CD4-positive, alpha-beta T cell treated with Interleukin-1 beta for 1 hour (primary cell): Measurements from ENCODE around the gene CKLF.

ENCODE experiments used
- DNase-seq, 2 donors: peaks; one replicate each; pipeline ENCODE4 v3.0.0-alpha.2; 2020 to 2022

CKLF gene

GRCh38 chr16:66519482-66520373, 32.6 kb upstream of the CKLF start:
- DNase-seq = no peak

GRCh38 chr16:66520406-66521170, 31.8 kb upstream of the CKLF start:
- peak; percentile 14 to 63 for DNase-seq

- DNase-seq = no peak
Observed at GRCh38 chr16:66521252-66521713, 31.1 kb upstream of the CKLF start.

- peak; percentile 78 to 80 for DNase-seq
Observed at GRCh38 chr16:66521951-66522771, 30.2 kb upstream of the CKLF start.

DNA sequence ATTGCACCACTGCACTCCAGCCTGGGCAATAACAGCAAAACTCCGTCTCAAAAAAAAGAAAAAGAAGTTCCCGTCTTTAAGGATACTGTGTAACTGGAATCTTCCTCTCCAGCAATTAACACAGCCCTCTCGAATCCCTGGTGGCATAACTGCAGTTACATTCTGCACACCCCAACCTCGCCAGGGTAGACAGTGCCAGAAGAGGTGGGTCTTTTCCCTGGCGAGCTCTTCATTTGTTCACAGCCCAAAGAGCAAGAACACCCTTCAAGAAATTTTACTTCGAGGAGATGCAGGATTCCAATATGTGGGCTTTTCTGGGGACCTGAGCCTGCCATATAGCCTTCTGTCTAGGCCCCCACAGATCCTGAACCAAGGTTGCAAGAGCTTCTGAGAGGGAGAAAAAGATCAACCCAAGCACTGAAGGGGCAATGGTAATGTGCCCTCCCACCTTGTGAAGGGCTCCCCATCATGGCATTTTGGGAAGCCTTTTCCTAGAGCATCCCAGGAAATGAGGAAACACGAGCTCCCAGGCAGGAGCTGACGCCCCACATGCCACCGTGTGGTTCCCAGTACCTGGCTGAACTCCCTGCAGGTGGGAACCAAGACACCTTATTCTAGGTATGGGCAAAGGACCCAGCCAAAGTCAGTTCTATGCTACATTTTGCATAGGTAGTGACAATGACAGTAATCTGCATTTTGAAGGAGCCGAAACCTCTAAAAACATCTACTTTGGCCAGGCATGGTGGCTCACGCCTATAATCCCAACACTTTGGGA, 29.4 kb upstream of the CKLF start:
- DNase-seq = no peak

GRCh38 chr16:66523861-66524354, 28.5 kb upstream of the CKLF start:
- DNase-seq = peak; percentile 61 to 65

DNA sequence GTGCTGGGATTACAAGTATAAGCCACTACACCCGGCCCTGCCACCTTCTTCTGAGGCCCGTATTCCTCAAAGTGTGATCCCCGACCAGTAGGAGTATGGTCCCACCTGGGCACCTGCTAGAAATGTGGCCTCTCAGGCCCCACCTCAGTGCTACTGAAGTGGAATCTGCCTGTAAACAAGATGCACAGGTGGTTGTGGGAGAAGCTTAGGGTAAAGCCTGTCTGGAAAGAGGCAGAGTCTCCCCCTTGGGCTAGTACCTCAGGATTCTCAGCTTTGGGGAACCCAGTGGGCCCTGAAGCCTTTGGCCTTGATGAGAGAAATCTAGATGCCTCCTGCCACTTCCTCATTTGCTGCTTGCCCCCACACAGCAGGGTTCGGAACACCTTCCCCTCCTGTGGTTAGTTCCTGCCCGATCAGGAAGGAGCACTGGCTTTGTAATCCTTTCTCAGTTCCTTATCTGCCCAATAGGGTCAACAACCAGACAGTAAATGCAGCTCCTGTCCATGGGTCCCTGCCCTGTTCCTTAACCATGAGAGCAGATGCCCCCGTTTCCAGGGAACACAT, 27.7 kb upstream of the CKLF start:
- DNase-seq = peak; percentile 37 to 84

DNA sequence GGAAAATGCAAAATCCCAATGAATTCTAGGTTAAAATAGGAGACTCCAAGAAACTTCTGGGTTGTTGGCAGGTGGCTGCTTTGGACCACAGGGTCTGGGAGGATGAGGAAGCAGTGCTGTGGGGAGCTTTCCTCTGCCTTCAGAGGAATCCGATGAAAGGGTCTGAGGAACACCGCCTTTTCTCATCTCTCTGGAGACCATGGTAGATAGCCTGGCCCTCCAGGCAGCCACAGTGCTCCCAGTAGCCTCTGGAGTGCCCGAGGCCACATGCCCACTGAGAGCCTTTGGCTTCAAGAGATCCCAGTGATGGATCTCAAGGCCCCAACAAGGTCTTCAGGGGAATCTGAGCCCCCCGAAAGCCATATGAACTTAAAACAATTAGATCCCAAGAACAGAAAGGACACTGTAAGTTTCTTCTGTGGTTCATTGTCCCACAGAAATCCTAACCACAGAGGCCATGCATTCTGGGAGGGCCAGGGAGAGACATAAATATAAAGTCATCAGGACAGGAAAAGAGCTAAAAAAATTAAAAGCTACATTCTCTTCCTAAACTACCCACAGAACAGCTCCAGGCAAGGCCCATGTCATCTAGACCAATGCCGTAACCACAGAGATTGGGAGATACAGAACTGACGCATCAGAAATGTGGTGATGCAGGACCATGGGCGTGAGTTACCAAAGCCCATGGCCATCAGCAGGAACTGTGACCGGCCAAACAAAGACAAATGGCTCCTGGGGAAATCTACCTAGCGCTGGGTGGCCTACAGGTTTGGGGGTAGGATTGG, 26.8 kb upstream of the CKLF start:
- peak; percentile 18 to 58 for DNase-seq

DNA sequence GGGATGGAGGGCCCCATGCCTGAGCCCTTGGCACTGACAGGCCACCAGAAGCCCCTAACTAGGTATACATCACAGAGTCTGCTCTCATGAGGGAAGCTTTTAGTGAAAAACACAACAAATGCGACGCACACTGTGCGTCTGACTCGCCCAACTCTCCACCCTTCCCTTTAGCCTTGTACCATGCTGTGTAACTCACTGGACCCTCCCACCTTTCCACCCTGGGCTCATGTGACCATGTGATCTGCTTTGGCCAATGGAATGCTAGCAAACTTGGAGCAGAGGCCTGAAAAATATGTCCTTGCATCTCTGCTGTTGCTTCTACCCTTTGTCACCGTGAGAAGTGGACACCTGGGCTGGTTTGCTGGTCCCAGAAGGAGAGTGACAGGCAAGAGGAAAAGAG, 24.1 kb upstream of the CKLF start:
- DNase-seq = no peak

DNA sequence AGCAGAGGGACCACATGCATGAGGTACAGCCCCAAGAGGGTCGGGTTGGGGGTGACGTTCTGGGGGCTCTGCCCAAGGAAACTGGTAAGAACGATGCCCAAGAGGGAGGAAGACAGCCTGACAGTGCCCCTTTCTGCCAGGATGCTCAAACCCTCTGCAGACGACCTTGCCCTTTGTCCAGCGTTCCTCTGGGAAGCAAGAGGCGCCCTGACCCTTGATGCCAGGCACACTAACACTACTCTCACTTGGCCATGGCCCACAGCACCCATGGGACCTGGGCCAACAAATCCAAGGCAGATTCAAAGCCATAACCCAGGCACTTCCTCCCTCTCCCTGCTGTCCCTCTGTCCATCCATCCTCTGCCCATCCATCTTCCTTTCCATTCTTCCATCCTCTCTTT, 22.9 kb upstream of the CKLF start:
- no peak for DNase-seq

DNA sequence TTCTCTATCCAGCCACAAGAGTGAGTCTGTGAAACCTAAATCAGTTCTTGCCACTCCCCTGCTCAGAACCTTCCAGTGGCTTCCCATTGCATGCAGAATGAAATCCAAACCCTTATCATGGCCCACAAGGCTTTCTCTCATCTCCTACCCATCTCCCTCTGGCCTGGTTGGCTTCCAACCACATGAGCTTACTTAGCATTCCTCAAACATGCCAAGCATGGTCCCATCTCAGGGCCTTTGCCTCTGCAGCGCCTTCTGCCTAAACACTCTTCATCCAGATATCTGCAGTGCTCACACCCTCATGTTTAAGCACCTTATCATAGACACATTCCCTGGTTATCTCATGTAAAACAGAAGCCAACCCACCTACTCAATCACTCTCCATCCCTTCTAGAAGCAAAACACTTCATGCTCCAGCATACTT, 18.0 kb upstream of the CKLF start:
- DNase-seq = no peak

DNA sequence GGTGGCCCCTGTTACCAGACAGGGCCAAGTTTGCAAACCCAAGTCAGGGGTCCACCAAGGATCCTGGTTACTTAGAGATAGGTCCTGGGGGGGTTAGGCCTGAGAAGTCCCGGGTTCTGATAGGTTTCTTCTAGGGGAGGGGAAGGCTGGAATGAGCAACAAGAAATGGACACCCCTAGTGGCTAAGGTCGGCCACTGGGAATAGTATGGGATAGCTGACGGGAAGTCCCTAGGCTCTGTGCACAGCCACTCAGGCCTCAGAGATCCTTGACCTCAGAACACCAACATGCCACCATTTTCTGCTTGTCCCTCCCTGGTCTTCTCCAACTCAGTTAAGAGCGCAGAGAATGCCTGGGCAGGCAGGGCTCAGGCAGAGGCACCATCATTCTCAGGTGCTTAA, 15.9 kb upstream of the CKLF start:
- DNase-seq = no peak

DNA sequence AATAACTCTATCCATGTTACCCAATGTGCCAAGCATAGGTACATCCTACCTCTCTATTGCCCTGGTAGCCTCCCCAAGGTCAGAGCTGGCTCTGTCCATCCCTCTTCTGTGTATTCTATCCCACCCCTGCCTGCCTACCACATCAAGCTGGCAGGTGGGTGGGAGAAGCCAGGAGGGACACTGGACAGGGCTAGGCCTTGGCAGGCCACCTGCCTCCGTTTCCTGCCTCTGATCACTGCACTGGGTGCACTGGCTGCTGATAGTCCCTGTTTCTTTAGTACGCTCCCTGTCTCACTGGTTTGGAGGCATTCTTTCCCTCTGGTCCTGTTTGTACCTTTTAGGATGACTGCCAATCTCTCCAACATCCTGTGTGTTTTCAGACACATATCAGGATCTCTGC, 15.1 kb upstream of the CKLF start:
- no peak for DNase-seq

GRCh38 chr16:66538910-66539309, 13.5 kb upstream of the CKLF start:
- no peak for DNase-seq

DNA sequence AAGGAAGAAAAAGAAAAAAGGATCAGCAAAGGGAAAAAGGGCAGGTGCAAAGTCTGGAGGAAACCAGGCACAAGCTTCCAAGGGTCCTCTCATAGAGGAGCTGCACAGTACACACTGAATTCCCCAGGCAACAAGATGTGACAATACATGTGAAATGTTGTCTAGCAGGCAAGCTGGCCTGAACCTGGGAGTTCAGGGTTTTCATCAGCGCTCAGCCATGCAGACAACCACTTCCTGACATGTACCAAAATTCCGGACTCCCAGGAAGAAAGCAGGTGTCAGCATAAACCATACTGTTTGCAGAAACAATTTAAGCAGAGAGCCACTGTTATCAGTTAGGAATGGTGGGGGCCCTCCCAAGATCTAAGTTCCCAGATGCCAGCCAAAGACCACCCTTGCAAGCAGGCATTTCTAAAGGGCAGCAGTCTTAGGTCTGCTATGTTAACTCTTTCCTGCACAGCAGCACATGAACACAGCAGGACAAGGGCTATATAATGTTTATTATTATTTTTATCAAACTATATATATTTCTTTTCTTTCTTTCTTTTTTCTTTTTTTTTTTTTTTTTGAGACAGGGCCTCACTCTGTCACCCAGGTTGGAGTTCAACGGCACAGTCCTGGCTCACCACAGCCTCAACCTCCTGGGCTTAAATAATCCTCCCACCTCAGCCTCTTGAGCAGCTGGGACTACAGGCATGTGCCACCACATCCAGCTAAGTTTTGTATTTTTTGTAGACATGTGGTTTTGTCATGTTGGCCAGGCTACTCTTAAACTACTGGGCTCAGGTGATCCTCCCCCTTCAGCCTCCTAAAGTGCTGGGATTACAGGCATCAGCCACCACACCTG, 12.5 kb upstream of the CKLF start:
- no peak for DNase-seq

DNA sequence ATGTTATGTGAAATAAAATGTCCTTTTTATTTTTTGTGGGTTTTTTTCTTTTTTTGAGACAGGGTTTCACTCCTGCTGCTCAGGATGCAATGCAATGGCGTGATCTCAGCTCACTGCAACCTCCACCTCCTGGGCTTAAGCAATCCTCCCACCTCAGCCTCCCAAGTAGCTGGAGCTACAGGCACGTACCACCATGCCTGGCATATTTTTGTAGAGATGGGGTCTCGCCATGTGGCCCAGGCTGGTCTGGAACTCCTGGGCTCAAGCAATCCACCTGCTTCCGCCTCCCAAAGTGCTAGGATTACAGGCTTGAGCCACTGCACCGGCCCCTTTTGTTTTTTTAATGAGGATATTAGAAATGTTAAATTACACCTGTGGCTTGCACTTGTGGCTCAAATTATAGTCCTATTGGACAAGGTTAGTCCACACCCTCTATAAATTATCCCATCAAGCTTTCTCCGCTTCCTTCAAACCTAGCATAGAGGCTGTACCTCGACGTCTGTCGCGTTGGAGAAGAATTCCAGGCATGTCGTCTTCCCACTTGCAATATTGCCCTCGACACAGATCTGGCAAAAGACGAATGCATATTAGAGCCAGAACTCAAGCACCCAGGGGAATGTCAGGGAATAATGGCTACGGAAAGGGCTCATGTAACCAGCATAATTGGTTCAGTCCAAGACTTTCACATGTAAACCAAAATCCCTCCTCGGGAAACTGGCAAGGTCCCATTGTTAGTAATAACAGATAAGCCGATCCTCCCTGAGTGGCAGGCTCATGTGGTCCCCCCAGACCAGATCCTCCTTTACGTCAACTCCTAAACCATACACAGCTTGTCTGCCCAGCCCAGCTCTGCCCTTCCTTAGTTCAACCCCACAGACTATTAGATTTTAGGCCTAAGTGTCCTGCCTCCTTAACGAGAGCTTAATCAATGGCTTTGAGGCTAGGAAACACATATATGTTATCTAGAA, 10.7 kb upstream of the CKLF start:
- no peak for DNase-seq

DNA sequence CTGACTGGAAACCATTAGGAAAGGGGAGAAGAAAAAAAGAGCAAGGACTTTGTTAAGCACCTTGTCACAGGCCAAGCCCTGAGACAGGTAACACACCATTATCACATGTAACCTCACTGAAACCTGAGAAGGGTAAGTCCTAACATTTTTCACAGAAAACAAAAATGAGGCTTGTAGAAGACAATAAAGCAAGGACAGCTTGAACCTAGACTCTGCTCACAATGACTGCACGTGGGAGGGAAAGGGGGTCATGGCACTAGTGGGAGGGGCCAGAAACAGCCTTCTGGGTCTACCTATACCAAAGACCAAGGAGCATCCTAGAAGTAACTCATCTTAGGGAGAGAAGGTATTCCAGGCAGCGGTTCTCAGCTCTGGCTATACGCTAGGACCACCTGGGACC, 10.0 kb upstream of the CKLF start:
- no peak for DNase-seq

GRCh38 chr16:66543541-66543940, 8.8 kb upstream of the CKLF start:
- no peak for DNase-seq
